Measurements from ENCODE around the gene ATP6V0E1. TPM values are rescaled to one million over a fixed set of nuclear protein-coding genes. Genes with fewer than 3 reads are reported as not detected.
"Not testable (repeated sequence)": the region's sequence is repeated elsewhere in the genome, so short reads cannot be mapped to it uniquely, and the experiment has no call there.

Gene ATP6V0E1
- total and polyA plus RNA-seq, 2 of the 8 experiments (the other 6 are each of a cell fraction or from before 2014, with no cell fraction given), result 108 to 134 TPM

- H3K36me3 ChIP-seq (ENCODE audit: control insufficient read depth in 2 of 4, insufficient read depth in 4 of 4, low read length in 3 of 4); H3K4me1 ChIP-seq (replicated peaks in 1 of 4; ENCODE audit: control insufficient read depth in 3 of 4, insufficient read depth in 4 of 4, low read length in 3 of 4); H4K5ac ChIP-seq (ENCODE audit: insufficient read length, low read depth, low read length); H2BK120ac ChIP-seq (replicated peaks; ENCODE audit: low read depth, low read length); H3K9me3 ChIP-seq (ENCODE audit: insufficient read depth in 2 of 2, low read depth in 1 of 2, low read length in 1 of 2); H2AFZ ChIP-seq (ENCODE audit: low read length); H3K23me2 ChIP-seq (ENCODE audit: low read depth, low read length); H3K4me3 ChIP-seq (ENCODE audit: extremely low read depth in 1 of 4, insufficient read depth in 2 of 4, low read depth in 3 of 4, low read length in 4 of 4); H2BK20ac ChIP-seq (ENCODE audit: low read length); H3K79me1 ChIP-seq (ENCODE audit: low read depth, low read length); H3K14ac ChIP-seq (ENCODE audit: insufficient read length); H3K4me2 ChIP-seq (ENCODE audit: insufficient read depth in 1 of 2, low read depth in 2 of 2, low read length in 2 of 2); H4K91ac ChIP-seq (replicated peaks; ENCODE audit: insufficient read length, low read length); H3K79me2 ChIP-seq (ENCODE audit: control insufficient read depth in 1 of 2, insufficient read depth in 2 of 2, low read length in 2 of 2); FAIRE-seq; H3K18ac ChIP-seq (ENCODE audit: extremely low read depth, low read length); H3K23ac ChIP-seq (ENCODE audit: insufficient read length); H2BK12ac ChIP-seq (ENCODE audit: low read depth, low read length); H3K4ac ChIP-seq (replicated peaks; ENCODE audit: insufficient read length, low read depth, low read length); H4K8ac ChIP-seq (ENCODE audit: extremely low read depth, insufficient read depth, low read length); H3K27ac ChIP-seq (ENCODE audit: low read depth, low read length); H3K27me3 ChIP-seq (replicated peaks in 1 of 4; ENCODE audit: control insufficient read depth in 3 of 4, extremely low read depth in 1 of 4, insufficient read depth in 3 of 4, low read length in 3 of 4); H2AK5ac ChIP-seq (ENCODE audit: low read depth, low read length); H2BK5ac ChIP-seq (ENCODE audit: low read depth, low read length); H4K20me1 ChIP-seq (replicated peaks in 1 of 2; ENCODE audit: control insufficient read depth in 1 of 2, insufficient read depth in 2 of 2, low read length in 2 of 2); H2BK15ac ChIP-seq (ENCODE audit: low read length); H3K56ac ChIP-seq (replicated peaks; ENCODE audit: insufficient read length, low read depth, low read length); DNase-seq (ENCODE audit: low read depth in 1 of 2, low spot score in 2 of 2); H3K9ac ChIP-seq (replicated peaks in 1 of 4; ENCODE audit: extremely low read depth in 1 of 4, low read depth in 3 of 4, low read length in 3 of 4): not testable (repeated sequence)
- CTCF ChIA-PET (ENCODE audit: partially characterized antibody), result interaction anchor here (1.2 kb wide), 1 partner anchor 13 kb away, joined by 4 read pairs; no protein-coding TSS in a partner anchor
- 98% methylated on average over 3 of the region's 3 CpGs; no CpG with 5 or more reads in 1 of the 2 experiments for WGBS, 2 experiments (ENCODE audit: extremely low coverage in 1 of 2, insufficient coverage in 1 of 2, insufficient read length in 1 of 2, insufficient replicate concordance in 2 of 2, low coverage in 1 of 2, low lambda C conversion rate in 2 of 2, missing lambda C conversion rate in 1 of 2)
- POLR2A ChIA-PET (ENCODE audit: partially characterized antibody), result interaction anchor here (1.3 kb wide), 1 partner anchor 295 kb away, joined by 3 read pairs; no protein-coding TSS in a partner anchor
Observed at GRCh38 chr5:173032096-173032495, 48.5 kb downstream of the ATP6V0E1 start.
